Esophagus squamous epithelium (tissue), 5 donors: ENCODE measurements around the gene TRAM2. TPM values are rescaled to one million over a fixed set of nuclear protein-coding genes. Genes with fewer than 3 reads are reported as not detected.
A peak's percentile ranks its signal among the peaks of the same experiment; 100 is the strongest.

Source experiments
- DNase-seq: peaks from one replicate; lab custom pipeline; 2025; lab: John Stamatoyannopoulos, UW
- H3K27ac ChIP-seq, 4 donors: fragments of 200-600 bp; sonication (generic); one replicate each; pipeline ENCODE4 v1.5.1; 2016 to 2019; ENCODE audit warnings: mild to moderate bottlenecking in 1 of 4
- H3K27me3 ChIP-seq, 4 donors: fragments of 200-600 bp; sonication (generic); 1 replicate in 3 of 4; 2 replicates in 1 of 4; pipeline versions ENCODE4 v1.5.1 to v1.6.0; 2017 to 2021; ENCODE audit warnings: antibody characterized with exemption in 1 of 4
- H3K36me3 ChIP-seq, 3 donors: fragments of 200-600 bp; sonication (generic); one replicate each; pipeline ENCODE4 v1.5.1; 2016 to 2019
- H3K4me1 ChIP-seq, 3 donors: fragments of 200-600 bp; sonication (generic); one replicate each; pipeline ENCODE4 v1.5.1; 2017 to 2019
- H3K4me3 ChIP-seq, 4 donors: fragments of 200-600 bp; sonication (generic); 1 replicate in 3 of 4; 2 replicates in 1 of 4; pipeline ENCODE4 v1.5.1; 2016 to 2019; ENCODE audit warnings: mild to moderate bottlenecking in 2 of 4, moderate library complexity in 1 of 4
- H3K9me3 ChIP-seq, 3 donors: fragments of 200-600 bp; sonication (generic); one replicate each; pipeline ENCODE4 v1.5.1; 2016 to 2019
- POLR2A ChIP-seq, 4 donors: fragments of 450-650 bp; IDR thresholded peaks; one replicate each; pipeline ENCODE4 v1.6.1; 2017; ENCODE audit warnings: antibody characterized with exemption in 4 of 4, mild to moderate bottlenecking in 4 of 4, moderate library complexity in 3 of 4
- WGBS, 2 donors: methylation state at CpG; one replicate each; pipeline ENCODE4 v1.1.5; 2018; 5-methylcytosine and 5-hydroxymethylcytosine counted together
- intact Hi-C: fragments of 100-400 bp; cut with DNase I; formaldehyde crosslinking; loops from one replicate; pipeline ENCODE4 v1.15.0; 2022
- total RNA-seq, 4 donors: library from RNA; depleted of rRNA; stranded (reverse); fragments of >200 nt; gene quantifications; one replicate each; pipeline ENCODE4 v1.1.0, GENCODE V29; 2016
- TF ChIP-seq, protein P1 (sequence below), 6 experiments: fragments of 450-650 bp in 4 of 6; fragments of 200-600 bp in 2 of 6; sonication (generic) in 2 of 6; IDR thresholded peaks; one replicate each; pipeline ENCODE4 v1.5.1; 2016 to 2019; ENCODE audit warnings: antibody characterized with exemption in 6 of 6, mild to moderate bottlenecking in 4 of 6, moderate library complexity in 4 of 6
- donor health status: DM: yes; HTN: yes; CAD: no.

The TRAM2 gene
- total RNA-seq, 4 donors from 2014 or later: 2.3 to 8.6 (median 5.3) TPM

DNA sequence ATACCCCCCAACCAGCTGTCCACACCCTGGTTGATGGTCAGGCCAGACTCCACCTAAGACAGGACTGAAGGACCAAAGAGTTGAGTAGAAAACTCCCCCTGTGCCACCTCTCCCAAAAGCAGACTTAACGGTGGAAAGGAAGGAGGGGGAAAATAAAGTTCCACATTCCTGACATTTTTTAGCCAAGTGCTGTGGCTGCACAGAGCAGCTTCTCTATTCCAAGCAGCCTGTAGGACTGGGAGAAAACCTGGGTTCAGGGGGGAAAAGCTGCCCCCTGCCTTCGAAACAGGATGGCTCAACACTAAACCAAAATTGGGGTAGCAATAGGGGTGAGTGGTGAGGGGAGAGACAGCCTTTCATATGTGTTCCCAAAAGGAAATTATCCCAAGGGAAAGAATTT is 3.6 kb downstream of the TRAM2 start:
- TF ChIP-seq POLR2A (IDR thresholded peaks at IDR 0.05): no peak
- TF ChIP-seq, protein P1, sequence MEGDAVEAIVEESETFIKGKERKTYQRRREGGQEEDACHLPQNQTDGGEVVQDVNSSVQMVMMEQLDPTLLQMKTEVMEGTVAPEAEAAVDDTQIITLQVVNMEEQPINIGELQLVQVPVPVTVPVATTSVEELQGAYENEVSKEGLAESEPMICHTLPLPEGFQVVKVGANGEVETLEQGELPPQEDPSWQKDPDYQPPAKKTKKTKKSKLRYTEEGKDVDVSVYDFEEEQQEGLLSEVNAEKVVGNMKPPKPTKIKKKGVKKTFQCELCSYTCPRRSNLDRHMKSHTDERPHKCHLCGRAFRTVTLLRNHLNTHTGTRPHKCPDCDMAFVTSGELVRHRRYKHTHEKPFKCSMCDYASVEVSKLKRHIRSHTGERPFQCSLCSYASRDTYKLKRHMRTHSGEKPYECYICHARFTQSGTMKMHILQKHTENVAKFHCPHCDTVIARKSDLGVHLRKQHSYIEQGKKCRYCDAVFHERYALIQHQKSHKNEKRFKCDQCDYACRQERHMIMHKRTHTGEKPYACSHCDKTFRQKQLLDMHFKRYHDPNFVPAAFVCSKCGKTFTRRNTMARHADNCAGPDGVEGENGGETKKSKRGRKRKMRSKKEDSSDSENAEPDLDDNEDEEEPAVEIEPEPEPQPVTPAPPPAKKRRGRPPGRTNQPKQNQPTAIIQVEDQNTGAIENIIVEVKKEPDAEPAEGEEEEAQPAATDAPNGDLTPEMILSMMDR (IDR thresholded peaks at IDR 0.05): no peak
- no peak for DNase-seq
- Histone ChIP-seq H3K9me3 (no peaks in the 10 kb centered on the region), H3K27me3 (no peaks in the 10 kb centered on the region), H3K27ac (peak overlapping the region in 3 of 4 donors; percentile 75 to 100 (median 98)), H3K4me1 (peaks cover 9 to 92% (median 52%) of the 10 kb centered on the region in 3 donors), H3K36me3 (no peaks in the 10 kb centered on the region), H3K4me3 (peak overlapping the region in 1 of 4 donors; percentile 82)
- 17 to 30% methylated on average over 2 of the region's 2 CpGs for WGBS, 2 donors
- intact Hi-C loops: no loop called here

DNA sequence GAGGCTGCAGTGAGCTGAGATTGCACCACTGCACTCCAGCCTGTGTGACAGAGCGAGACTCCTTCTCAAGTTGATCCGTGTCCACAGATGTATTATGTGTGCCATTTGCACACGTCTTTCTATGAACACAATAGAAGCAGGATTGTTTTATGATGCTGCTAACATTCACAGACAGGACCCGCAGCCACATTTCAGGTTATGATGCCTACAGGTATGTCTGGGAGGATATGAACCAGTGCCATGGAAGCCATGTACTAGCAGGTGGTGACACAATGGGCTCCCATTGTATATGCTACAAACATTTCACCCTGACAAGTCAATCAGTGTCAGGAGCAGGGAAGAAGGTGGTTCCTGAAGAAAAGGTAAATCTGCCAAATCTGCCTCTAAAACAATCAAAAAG is 4.3 kb downstream of the TRAM2 start:
- H3K36me3 ChIP-seq: no peaks in the 10 kb centered on the region
- H3K4me1 ChIP-seq: peaks cover 9 to 92% (median 56%) of the 10 kb centered on the region in 3 donors
- no peaks in the 10 kb centered on the region for H3K27me3 ChIP-seq
- H3K27ac ChIP-seq: peak overlapping the region in 2 of 4 donors; percentile 75 to 98
- TF ChIP-seq, protein P1 (IDR thresholded peaks at IDR 0.05): no peak
- no peak for TF ChIP-seq POLR2A (IDR thresholded peaks at IDR 0.05)
- H3K4me3 ChIP-seq: peak overlapping the region in 1 of 4 donors; percentile 82
- intact Hi-C loops: no loop called here
- 97 to 100% methylated on average over 4 of the region's 4 CpGs for WGBS, 2 donors
- DNase-seq: no peak
- H3K9me3 ChIP-seq: no peaks in the 10 kb centered on the region

DNA sequence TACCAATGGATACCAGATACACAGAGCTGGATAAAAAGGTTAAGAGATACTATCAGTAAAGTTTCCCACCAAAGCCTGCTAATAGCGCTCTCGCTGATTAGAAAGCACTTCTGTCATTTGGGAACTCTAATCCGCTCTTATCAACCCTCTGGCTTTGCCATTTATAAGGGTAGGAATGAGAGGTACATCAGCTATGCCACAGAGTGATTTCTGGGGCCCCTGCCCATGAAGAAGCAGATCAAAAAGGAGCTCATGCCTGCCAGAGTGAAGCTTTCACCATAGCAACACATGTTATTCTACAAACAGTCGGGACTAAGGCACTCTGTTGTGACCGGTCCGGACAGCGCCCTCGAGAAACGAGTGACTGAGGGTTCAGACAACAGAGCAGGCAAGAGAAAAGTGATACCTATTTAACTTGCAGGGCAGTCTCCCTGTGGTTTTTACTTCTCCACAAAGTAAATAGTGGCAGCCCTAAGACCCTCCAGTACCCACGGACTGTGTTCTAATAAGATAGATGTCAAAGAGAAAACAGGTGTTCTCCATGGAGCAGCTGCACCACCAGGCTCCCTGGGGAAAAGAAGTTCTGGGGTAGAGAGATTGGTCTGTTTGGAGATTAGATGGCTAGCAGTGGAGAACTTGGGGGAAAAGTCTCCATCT is 5.6 kb downstream of the TRAM2 start:
- Histone ChIP-seq H3K4me1 (peaks cover 9 to 97% (median 63%) of the 10 kb centered on the region in 3 donors), H3K4me3 (peak overlapping the region in 1 of 4 donors; percentile 14), H3K9me3 (no peaks in the 10 kb centered on the region), H3K36me3 (no peaks in the 10 kb centered on the region), H3K27ac (peak overlapping the region in 3 of 4 donors; percentile 35 to 71 (median 49)), H3K27me3 (no peaks in the 10 kb centered on the region)
- no peak for DNase-seq
- 57 to 68% methylated on average over 8 to 10 of the region's 10 CpGs for WGBS, 2 donors
- intact Hi-C loops: no loop called here
- TF ChIP-seq POLR2A (IDR thresholded peaks at IDR 0.05): no peak
- TF ChIP-seq, protein P1 (IDR thresholded peaks at IDR 0.05): no peak

DNA sequence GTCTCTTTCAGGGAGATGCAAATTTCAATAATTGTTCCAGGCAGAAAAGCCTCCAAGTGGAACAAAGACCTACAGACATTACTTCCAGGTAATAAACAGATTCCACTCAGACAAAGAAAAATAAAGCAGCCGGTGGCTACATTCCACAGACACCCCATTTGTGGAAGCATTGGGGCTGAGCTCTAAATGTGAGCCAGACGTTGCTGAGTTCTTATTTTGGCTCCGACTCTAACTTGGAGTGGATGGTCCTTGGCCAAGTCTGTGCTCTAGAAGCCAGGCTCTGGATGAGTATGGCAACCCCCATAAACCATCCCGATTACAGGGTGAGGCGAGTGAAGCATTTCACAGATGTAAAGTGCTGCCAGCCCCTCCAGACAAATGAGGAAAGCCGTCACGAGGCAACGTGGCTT is 6.6 kb downstream of the TRAM2 start:
- intact Hi-C loops: no loop called here
- WGBS, 2 donors: 30 to 62% methylated on average over 5 to 8 of the region's 8 CpGs
- no peaks in the 10 kb centered on the region for H3K36me3 ChIP-seq
- H3K4me3 ChIP-seq: peak overlapping the region in 1 of 4 donors; percentile 13
- H3K27me3 ChIP-seq: no peaks in the 10 kb centered on the region
- no peak for TF ChIP-seq POLR2A (IDR thresholded peaks at IDR 0.05)
- TF ChIP-seq, protein P1 (IDR thresholded peaks at IDR 0.05): no peak
- peaks cover 9 to 97% (median 61%) of the 10 kb centered on the region in 3 donors for H3K4me1 ChIP-seq
- peak overlapping the region in 3 of 4 donors; percentile 9 to 71 (median 49) for H3K27ac ChIP-seq
- H3K9me3 ChIP-seq: no peaks in the 10 kb centered on the region
- no peak for DNase-seq

DNA sequence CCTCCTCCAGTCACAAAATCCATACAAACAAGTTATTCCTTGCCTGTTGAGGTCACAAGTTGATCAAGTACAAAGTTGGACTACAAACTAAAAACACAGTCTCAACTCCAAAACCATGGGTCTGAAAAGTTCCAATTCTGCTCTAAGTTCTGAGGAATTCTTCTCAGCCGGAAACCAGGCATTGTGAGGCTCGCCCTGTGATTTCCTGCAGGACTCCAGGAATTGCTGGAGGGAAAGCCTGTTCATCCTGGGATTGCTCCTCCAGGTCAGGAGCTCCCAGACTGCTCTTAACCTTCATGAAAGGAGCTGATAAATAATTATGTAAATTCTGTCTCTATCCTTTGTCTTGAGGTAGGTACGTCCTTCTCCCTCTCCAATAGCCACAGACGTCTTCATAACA is 8.5 kb downstream of the TRAM2 start:
- 62 to 80% methylated on average over 4 of the region's 4 CpGs for WGBS, 2 donors
- H3K4me3 ChIP-seq: no peak overlapping the region
- TF ChIP-seq, protein P1 (IDR thresholded peaks at IDR 0.05): no peak
- TF ChIP-seq POLR2A (IDR thresholded peaks at IDR 0.05): no peak
- peak overlapping the region in 3 of 4 donors; percentile 14 to 82 (median 34) for H3K27ac ChIP-seq
- no peaks in the 10 kb centered on the region for H3K27me3 ChIP-seq
- no peaks in the 10 kb centered on the region for H3K36me3 ChIP-seq
- peaks cover 9 to 86% (median 51%) of the 10 kb centered on the region in 3 donors for H3K4me1 ChIP-seq
- no peaks in the 10 kb centered on the region for H3K9me3 ChIP-seq
- intact Hi-C loops: no loop called here
- no peak for DNase-seq
